ENCODE data around the gene NOTCH2.

The NOTCH2 gene

DNA sequence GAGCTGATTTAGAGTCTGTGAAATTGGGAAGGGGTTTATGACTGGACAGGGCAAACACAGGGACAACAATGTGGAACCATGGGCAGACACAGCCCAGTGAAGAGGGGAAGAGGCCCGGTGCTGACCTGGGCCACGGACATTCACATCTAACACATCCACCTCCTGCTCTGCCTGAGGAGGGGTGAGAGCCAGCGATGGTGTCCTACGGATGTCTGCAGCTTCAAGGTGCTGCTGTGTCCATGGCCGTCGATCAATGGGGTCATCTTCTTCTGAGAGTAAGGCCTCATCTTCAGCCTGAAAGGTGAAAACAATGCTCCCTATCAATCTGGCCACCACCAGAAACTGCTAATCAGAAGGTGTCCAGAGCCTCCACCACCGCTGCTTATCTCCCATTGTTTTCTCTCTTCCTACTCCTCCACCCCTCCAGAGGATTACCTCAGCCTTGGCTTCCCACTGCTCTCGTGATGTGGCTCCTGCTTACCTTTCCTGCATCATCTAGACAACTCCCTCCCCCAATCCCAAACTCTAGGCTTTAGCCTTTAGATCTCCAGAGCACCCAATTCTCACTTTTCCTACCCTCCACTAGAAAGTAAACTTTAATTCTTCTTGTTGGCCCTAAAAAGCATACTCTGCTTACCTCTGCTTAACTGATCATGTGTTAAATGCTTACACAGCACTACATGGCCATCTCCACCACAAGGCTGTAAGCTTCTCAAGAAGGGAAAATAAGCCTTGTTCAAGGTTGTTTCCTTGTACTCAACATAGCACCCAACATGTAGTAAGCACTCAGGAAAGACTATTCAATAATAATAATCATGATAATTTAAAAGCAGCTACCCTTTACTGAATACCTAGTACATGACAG, 149.1 kb downstream of the NOTCH2 start:
- peaks cover 19% of the 10 kb centered on the region for H3K36me3 ChIP-seq (ENCODE audit: control insufficient read depth, insufficient read depth, low read length)
- no peak overlapping the region for H3K4me3 ChIP-seq (ENCODE audit: low read length)
- no CpG with 5 or more reads among the region's 8 CpGs for WGBS (ENCODE audit: insufficient coverage, insufficient read length)

DNA sequence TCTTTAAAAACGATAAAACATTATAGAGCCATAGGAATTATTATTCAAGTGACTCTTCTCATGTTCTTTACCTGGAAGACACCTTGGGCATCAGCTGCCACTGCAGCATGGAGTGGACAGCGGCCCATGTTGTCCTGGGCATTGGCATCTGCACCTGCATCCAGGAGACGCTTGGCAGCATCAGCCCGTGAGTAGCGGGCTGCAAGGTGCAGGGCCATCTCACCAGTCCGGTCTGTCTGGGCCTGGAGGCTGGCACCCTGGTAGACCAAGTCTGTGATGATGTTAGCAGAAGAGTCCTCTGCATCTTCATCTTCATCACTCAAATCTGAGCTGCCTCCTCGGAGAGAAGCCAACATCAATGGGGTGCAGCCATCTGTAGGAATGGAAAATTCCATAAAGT, 150.2 kb downstream of the NOTCH2 start:
- Histone ChIP-seq H3K36me3 (ENCODE audit: control insufficient read depth, insufficient read depth, low read length) (peaks cover 18% of the 10 kb centered on the region), H3K4me3 (ENCODE audit: low read length) (no peak overlapping the region), H3K27ac (ENCODE audit: low read length) (no peak overlapping the region), H3K27me3 (ENCODE audit: control insufficient read depth, insufficient read depth, low read length) (no peaks in the 10 kb centered on the region), H3K4me1 (ENCODE audit: control insufficient read depth, insufficient read depth, low read length) (no peaks in the 10 kb centered on the region), H3K9me3 (ENCODE audit: control insufficient read depth, insufficient read depth, low read length) (no peaks in the 10 kb centered on the region)
- DNase-seq (ENCODE audit: low read depth, low spot score), result no peak
- WGBS (ENCODE audit: insufficient coverage, insufficient read length), result no CpG with 5 or more reads among the region's 7 CpGs

More for the DNA sequence above, 149.1 kb downstream of the NOTCH2 start:
- Histone ChIP-seq H3K4me1 (ENCODE audit: control insufficient read depth, insufficient read depth, low read length) (no peaks in the 10 kb centered on the region), H3K27ac (ENCODE audit: low read length) (no peak overlapping the region), H3K27me3 (ENCODE audit: control insufficient read depth, insufficient read depth, low read length) (no peaks in the 10 kb centered on the region), H3K9me3 (ENCODE audit: control insufficient read depth, insufficient read depth, low read length) (no peaks in the 10 kb centered on the region)
- DNase-seq (ENCODE audit: low read depth, low spot score), result no peak

DNA sequence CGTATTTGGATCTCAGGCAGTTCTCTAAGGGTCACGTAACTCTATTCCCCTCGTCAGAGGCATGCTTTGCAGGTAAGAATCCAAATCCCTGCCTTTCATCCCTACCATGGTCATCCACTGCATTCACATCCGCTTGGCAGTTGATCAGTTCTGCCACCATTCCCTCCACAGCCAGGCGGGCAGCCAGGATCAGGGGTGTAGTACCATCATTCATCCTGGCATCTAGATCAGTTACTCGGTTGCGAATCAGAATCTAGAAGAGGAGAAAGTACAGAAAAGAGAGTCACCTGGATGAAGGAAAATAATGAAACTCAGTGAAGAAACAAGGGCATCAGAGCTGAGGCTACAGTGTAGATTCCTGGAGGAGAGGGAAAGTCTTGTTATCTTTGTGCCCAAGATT, 151.2 kb downstream of the NOTCH2 start:
- WGBS (ENCODE audit: insufficient coverage, insufficient read length), result no CpG with 5 or more reads among the region's 7 CpGs
- H3K4me1 ChIP-seq (ENCODE audit: control insufficient read depth, insufficient read depth, low read length), result no peaks in the 10 kb centered on the region
- no peaks in the 10 kb centered on the region for H3K9me3 ChIP-seq (ENCODE audit: control insufficient read depth, insufficient read depth, low read length)
- H3K4me3 ChIP-seq (ENCODE audit: low read length), result no peak overlapping the region
- no peak for DNase-seq (ENCODE audit: low read depth, low spot score)
- H3K36me3 ChIP-seq (ENCODE audit: control insufficient read depth, insufficient read depth, low read length), result peaks cover 18% of the 10 kb centered on the region
- no peaks in the 10 kb centered on the region for H3K27me3 ChIP-seq (ENCODE audit: control insufficient read depth, insufficient read depth, low read length)
- no peak overlapping the region for H3K27ac ChIP-seq (ENCODE audit: low read length)

DNA sequence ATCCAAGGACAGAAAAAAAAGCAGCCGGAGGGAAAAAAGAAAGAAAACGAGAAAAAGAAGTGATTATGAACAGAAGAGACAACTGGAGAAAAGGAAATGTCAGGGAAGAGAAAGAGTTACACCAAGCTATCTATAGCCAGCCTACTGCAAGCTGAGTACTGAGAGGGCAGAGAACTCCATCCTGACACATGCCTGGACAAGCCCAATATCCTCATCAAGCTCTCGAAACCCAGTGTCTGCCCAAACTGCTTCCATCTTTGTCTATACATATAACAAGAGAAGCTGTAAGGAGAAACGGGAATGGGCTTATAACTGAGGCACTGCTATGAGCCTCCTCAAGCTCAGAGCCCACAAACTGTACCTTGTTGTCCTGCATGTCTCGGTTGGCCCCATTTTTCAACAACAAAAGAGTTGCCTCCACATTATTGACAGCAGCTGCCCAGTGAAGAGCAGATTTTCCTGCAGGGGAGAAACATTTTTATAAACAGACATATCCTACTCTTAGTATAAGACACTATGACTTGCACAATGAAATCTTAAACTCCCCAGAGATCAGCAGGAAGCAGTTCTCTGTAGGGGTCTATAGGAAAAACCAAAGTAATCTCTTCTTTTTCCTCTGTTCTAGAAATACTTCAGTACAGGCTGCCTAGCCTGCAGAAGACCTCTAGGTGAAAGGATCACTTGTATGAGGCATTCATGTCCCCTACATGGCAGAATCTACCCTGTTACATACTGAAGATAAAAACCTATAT, 152.0 kb downstream of the NOTCH2 start:
- no peaks in the 10 kb centered on the region for H3K4me1 ChIP-seq (ENCODE audit: control insufficient read depth, insufficient read depth, low read length)
- no peaks in the 10 kb centered on the region for H3K27me3 ChIP-seq (ENCODE audit: control insufficient read depth, insufficient read depth, low read length)
- no CpG with 5 or more reads among the region's 5 CpGs for WGBS (ENCODE audit: insufficient coverage, insufficient read length)
- no peak overlapping the region for H3K4me3 ChIP-seq (ENCODE audit: low read length)
- peaks cover 18% of the 10 kb centered on the region for H3K36me3 ChIP-seq (ENCODE audit: control insufficient read depth, insufficient read depth, low read length)
- no peaks in the 10 kb centered on the region for H3K9me3 ChIP-seq (ENCODE audit: control insufficient read depth, insufficient read depth, low read length)
- no peak overlapping the region for H3K27ac ChIP-seq (ENCODE audit: low read length)
- no peak for DNase-seq (ENCODE audit: low read depth, low spot score)

DNA sequence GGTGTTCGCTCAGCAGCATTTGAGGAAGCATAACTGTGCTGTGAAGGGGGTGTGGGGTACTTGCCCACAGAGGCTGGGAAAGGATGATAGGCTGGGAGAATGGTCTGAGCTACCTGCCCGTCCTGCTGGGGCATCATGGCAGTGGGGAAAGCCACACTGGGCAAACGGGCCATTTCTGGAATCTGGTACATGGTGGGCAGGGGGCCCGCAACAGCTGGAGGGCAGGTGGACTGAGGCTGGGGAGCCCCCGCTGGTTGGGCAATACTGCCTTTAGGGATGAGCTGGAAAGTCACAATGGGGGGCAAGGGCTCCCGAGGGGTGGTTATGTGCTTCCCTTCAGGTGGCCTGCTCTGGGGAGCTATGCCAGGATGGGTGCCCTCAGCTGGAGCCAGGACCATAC, 153.9 kb downstream of the NOTCH2 start:
- Histone ChIP-seq H3K4me3 (ENCODE audit: low read length) (no peak overlapping the region), H3K9me3 (ENCODE audit: control insufficient read depth, insufficient read depth, low read length) (no peaks in the 10 kb centered on the region), H3K27me3 (ENCODE audit: control insufficient read depth, insufficient read depth, low read length) (no peaks in the 10 kb centered on the region), H3K27ac (ENCODE audit: low read length) (no peak overlapping the region), H3K4me1 (ENCODE audit: control insufficient read depth, insufficient read depth, low read length) (peaks cover 2% of the 10 kb centered on the region; the same call in 1 of the 2 replicates), H3K36me3 (ENCODE audit: control insufficient read depth, insufficient read depth, low read length) (peaks cover 18% of the 10 kb centered on the region)
- no peak for DNase-seq (ENCODE audit: low read depth, low spot score)
- no CpG with 5 or more reads among the region's 6 CpGs for WGBS (ENCODE audit: insufficient coverage, insufficient read length)

DNA sequence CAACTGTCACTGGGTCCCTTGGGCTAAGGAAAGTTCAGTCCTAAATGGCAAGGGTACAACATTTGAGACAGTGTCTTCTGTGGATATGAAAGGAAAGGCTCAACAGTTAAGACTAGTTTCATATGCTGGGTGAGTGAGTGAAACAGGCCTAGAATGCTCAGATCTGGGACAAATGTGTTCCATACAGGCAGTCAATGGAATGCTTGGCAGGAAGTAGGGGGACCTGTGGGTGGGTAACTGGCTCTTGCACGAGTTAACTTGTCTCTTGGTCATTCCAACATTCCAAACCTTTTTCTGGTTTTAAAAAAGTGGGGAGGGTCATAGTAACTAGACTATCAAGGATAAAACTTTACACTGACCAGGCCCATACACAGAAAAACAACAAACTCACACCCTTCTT, 155.4 kb downstream of the NOTCH2 start:
- peaks cover 15% of the 10 kb centered on the region for H3K36me3 ChIP-seq (ENCODE audit: control insufficient read depth, insufficient read depth, low read length)
- DNase-seq (ENCODE audit: low read depth, low spot score), result no peak
- WGBS (ENCODE audit: insufficient coverage, insufficient read length), result no CpG with 5 or more reads among the region's 1 CpG

GRCh38 chr1:119912963-119913362, 156.5 kb downstream of the NOTCH2 start:
- Histone ChIP-seq H3K9me3 (ENCODE audit: control insufficient read depth, insufficient read depth, low read length) (no peaks in the 10 kb centered on the region), H3K27ac (ENCODE audit: low read length) (no peak overlapping the region), H3K36me3 (ENCODE audit: control insufficient read depth, insufficient read depth, low read length) (peaks cover 12% of the 10 kb centered on the region), H3K27me3 (ENCODE audit: control insufficient read depth, insufficient read depth, low read length) (no peaks in the 10 kb centered on the region), H3K4me3 (ENCODE audit: low read length) (no peak overlapping the region), H3K4me1 (ENCODE audit: control insufficient read depth, insufficient read depth, low read length) (peaks cover 4% of the 10 kb centered on the region)
- no CpG with 5 or more reads among the region's 3 CpGs for WGBS (ENCODE audit: insufficient coverage, insufficient read length)
- no peak for DNase-seq (ENCODE audit: low read depth, low spot score)

More for the DNA sequence above, 155.4 kb downstream of the NOTCH2 start:
- H3K27ac ChIP-seq (ENCODE audit: low read length), result no peak overlapping the region
- no peak overlapping the region for H3K4me3 ChIP-seq (ENCODE audit: low read length)
- no peaks in the 10 kb centered on the region for H3K9me3 ChIP-seq (ENCODE audit: control insufficient read depth, insufficient read depth, low read length)
- H3K27me3 ChIP-seq (ENCODE audit: control insufficient read depth, insufficient read depth, low read length), result no peaks in the 10 kb centered on the region
- H3K4me1 ChIP-seq (ENCODE audit: control insufficient read depth, insufficient read depth, low read length), result peaks cover 4% of the 10 kb centered on the region

DNA sequence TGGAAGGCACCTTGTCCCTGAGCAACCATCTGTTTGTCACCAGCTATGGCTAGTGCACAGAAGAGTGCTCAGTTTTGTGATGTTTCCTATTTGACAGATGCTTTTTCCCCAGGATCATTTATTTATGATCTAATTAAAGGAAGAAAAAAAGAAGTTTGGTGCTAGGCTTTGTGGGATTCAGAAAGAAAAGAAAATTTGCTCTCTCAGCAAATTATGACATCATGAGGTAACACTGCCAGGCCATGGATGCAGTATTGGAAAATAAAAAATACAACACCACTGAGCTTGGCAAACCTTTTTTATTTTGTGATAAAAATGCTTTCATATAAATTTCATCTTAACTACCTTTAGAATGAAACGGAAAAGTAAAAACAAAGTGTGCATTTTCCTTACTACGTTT, 157.7 kb downstream of the NOTCH2 start:
- Histone ChIP-seq H3K4me3 (ENCODE audit: low read length) (no peak overlapping the region), H3K9me3 (ENCODE audit: control insufficient read depth, insufficient read depth, low read length) (no peaks in the 10 kb centered on the region), H3K27ac (ENCODE audit: low read length) (no peak overlapping the region), H3K36me3 (ENCODE audit: control insufficient read depth, insufficient read depth, low read length) (peaks cover 12% of the 10 kb centered on the region), H3K27me3 (ENCODE audit: control insufficient read depth, insufficient read depth, low read length) (no peaks in the 10 kb centered on the region), H3K4me1 (ENCODE audit: control insufficient read depth, insufficient read depth, low read length) (peaks cover 4% of the 10 kb centered on the region)
- no CpG with 5 or more reads among the region's 2 CpGs for WGBS (ENCODE audit: insufficient coverage, insufficient read length)
- no peak for DNase-seq (ENCODE audit: low read depth, low spot score)

GRCh38 chr1:119910618-119911017, 158.8 kb downstream of the NOTCH2 start:
- Histone ChIP-seq H3K4me3 (ENCODE audit: low read length) (no peak overlapping the region), H3K36me3 (ENCODE audit: control insufficient read depth, insufficient read depth, low read length) (peaks cover 6% of the 10 kb centered on the region), H3K9me3 (ENCODE audit: control insufficient read depth, insufficient read depth, low read length) (no peaks in the 10 kb centered on the region), H3K4me1 (ENCODE audit: control insufficient read depth, insufficient read depth, low read length) (peaks cover 4% of the 10 kb centered on the region), H3K27me3 (ENCODE audit: control insufficient read depth, insufficient read depth, low read length) (no peaks in the 10 kb centered on the region), H3K27ac (ENCODE audit: low read length) (no peak overlapping the region)
- no CpG with 5 or more reads among the region's 4 CpGs for WGBS (ENCODE audit: insufficient coverage, insufficient read length)
- no peak for DNase-seq (ENCODE audit: low read depth, low spot score)

GRCh38 chr1:119909890-119910596, 159.4 kb downstream of the NOTCH2 start:
- Histone ChIP-seq H3K36me3 (ENCODE audit: control insufficient read depth, insufficient read depth, low read length) (0 out of 2 replicates have a peak, but pooled peaks cover under 1% of the 10 kb centered on the region), H3K4me3 (ENCODE audit: low read length) (no peak overlapping the region), H3K27me3 (ENCODE audit: control insufficient read depth, insufficient read depth, low read length) (no peaks in the 10 kb centered on the region), H3K27ac (ENCODE audit: low read length) (no peak overlapping the region), H3K4me1 (ENCODE audit: control insufficient read depth, insufficient read depth, low read length) (peaks cover 4% of the 10 kb centered on the region), H3K9me3 (ENCODE audit: control insufficient read depth, insufficient read depth, low read length) (no peaks in the 10 kb centered on the region)
- WGBS (ENCODE audit: insufficient coverage, insufficient read length), result no CpG with 5 or more reads among the region's 9 CpGs
- DNase-seq (ENCODE audit: low read depth, low spot score), result no peak

Data from iPS DF 6.9 (cell line).